Left lung (tissue), 10 donors: Measurements from ENCODE around the gene CLASP1. TPM values are rescaled to one million over a fixed set of nuclear protein-coding genes. Genes with fewer than 3 reads are reported as not detected.

ENCODE experiments used
- ATAC-seq: fragments of 200-7000 bp; cut with Tn5 transposase; one replicate; pipeline ENCODE4 v1.9.1; 2020; ENCODE audit warnings: moderate library complexity
- DNase-seq, 4 donors: peaks; one replicate each; pipeline ENCODE4 v3.0.0-alpha.2; 2013 to 2020
- H3K27ac ChIP-seq, 2 donors: fragments of 200-600 bp; sonication (generic) in 1 of 2; one replicate each; pipeline versions ENCODE4 v1.5.0 to v1.8.0; 2020 to 2021
- H3K27me3 ChIP-seq, 2 donors: fragments of 200-600 bp; sonication (generic) in 1 of 2; one replicate each; pipeline versions ENCODE4 v1.5.0 to v1.8.0; 2020 to 2021
- H3K36me3 ChIP-seq, 2 donors: fragments of 200-600 bp; sonication (generic) in 1 of 2; one replicate each; pipeline versions ENCODE4 v1.5.0 to v1.8.0; 2020 to 2021
- H3K4me1 ChIP-seq, 2 donors: fragments of 200-600 bp; one replicate each; pipeline ENCODE4 v1.8.0; 2021
- H3K4me3 ChIP-seq, 2 donors: fragments of 200-600 bp; sonication (generic) in 1 of 2; one replicate each; pipeline versions ENCODE4 v1.5.0 to v1.8.0; 2020 to 2021; ENCODE audit warnings: mild to moderate bottlenecking in 1 of 2
- H3K9me3 ChIP-seq, 2 donors: fragments of 200-600 bp; sonication (generic) in 1 of 2; one replicate each; pipeline versions ENCODE4 v1.5.0 to v1.8.0; 2020 to 2021
- intact Hi-C, 2 donors: fragments of 100-400 bp; cut with DNase I; formaldehyde crosslinking; loops; one replicate each; pipeline versions ENCODE4 v1.11.2 to v1.14.2; 2022
- polyA plus RNA-seq, 6 donors: library from polyadenylated mRNA; unstranded; fragments of 120-200 nt; gene quantifications; one replicate each; pipeline ENCODE4 v1.2.1, GENCODE V29; 2013; ENCODE audit not compliant: insufficient read length in 6 of 6
- total RNA-seq, 2 donors: library from RNA; stranded (reverse); fragmentation: NEBNext Ultra II Directional; extraction: Animal tissue kit (Norgen Biotek cat#: 25700); gene quantifications; one replicate each; pipeline ENCODE4 v1.2.1, GENCODE V29; 2021
- TF ChIP-seq, protein P1 (sequence below), 2 donors: fragments of 200-600 bp; sonication (generic) in 1 of 2; IDR thresholded peaks; one replicate each; pipeline versions ENCODE4 v1.5.0 to v1.8.0; 2021; ENCODE audit warnings: antibody characterized with exemption in 2 of 2
- donor health status: DM: no; HTN: yes; CAD: no.
- donor health status: DM: no; HTN: no; CAD: no.

Gene CLASP1
- total and polyA plus RNA-seq, 8 donors: 42.9 to 52.1 (median 48.7) TPM

DNA sequence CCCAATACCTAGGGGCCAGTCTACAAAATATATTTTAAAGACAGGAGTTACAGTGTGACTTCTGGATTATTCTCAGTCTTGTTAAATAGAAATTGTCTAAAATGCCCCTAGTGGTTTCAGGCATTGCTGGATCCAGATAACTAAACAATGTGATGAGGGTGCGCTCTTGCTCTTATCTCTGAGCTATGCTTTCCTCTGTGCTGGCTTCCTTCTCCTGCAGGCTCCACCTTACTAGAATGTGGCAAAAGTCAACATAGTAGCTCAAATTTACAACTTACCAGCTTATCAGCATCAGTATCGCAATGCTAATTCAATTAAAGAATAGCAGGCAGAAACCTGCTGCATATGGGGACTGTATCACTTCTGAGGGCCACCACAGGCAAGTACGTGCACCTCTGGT, 179.9 kb downstream of the CLASP1 start:
- no peak for DNase-seq
- TF ChIP-seq, protein P1, sequence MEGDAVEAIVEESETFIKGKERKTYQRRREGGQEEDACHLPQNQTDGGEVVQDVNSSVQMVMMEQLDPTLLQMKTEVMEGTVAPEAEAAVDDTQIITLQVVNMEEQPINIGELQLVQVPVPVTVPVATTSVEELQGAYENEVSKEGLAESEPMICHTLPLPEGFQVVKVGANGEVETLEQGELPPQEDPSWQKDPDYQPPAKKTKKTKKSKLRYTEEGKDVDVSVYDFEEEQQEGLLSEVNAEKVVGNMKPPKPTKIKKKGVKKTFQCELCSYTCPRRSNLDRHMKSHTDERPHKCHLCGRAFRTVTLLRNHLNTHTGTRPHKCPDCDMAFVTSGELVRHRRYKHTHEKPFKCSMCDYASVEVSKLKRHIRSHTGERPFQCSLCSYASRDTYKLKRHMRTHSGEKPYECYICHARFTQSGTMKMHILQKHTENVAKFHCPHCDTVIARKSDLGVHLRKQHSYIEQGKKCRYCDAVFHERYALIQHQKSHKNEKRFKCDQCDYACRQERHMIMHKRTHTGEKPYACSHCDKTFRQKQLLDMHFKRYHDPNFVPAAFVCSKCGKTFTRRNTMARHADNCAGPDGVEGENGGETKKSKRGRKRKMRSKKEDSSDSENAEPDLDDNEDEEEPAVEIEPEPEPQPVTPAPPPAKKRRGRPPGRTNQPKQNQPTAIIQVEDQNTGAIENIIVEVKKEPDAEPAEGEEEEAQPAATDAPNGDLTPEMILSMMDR (IDR thresholded peaks at IDR 0.05): no peak
- intact Hi-C loops: no loop called here
- Histone ChIP-seq H3K4me1 (no peaks in the 10 kb centered on the region), H3K9me3 (no peaks in the 10 kb centered on the region), H3K27ac (no peak overlapping the region), H3K36me3 (peaks cover 5 to 37% of the 10 kb centered on the region in 2 donors), H3K4me3 (no peak overlapping the region), H3K27me3 (no peaks in the 10 kb centered on the region)
- ATAC-seq: no peak

DNA sequence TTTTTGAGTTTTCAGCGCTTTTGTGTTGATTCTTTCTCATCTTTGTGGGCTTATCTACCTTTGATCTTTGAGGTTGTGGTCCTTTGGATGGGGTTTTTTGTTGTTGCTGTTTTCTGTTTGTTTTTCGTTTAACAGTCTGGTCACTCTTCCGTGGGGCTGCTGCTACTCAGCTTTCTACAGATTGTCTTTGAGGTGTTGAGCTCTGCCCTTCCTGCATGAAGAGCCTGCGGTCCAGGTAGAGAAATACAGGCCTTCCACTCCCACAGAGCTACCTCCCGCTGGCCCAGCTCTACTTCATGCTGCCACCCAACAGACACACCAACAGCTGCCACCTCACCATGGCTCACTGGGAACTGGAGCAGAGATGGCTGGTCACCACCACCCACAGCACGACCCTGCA, 180.3 kb downstream of the CLASP1 start:
- no peak overlapping the region for H3K4me3 ChIP-seq
- ATAC-seq (no peak), DNase-seq (no peak)
- no peaks in the 10 kb centered on the region for H3K9me3 ChIP-seq
- TF ChIP-seq, protein P1 (IDR thresholded peaks at IDR 0.05): no peak
- peaks cover 5 to 37% of the 10 kb centered on the region in 2 donors for H3K36me3 ChIP-seq
- no peak overlapping the region for H3K27ac ChIP-seq
- H3K4me1 ChIP-seq: no peaks in the 10 kb centered on the region
- intact Hi-C loops: no loop called here
- no peaks in the 10 kb centered on the region for H3K27me3 ChIP-seq

DNA sequence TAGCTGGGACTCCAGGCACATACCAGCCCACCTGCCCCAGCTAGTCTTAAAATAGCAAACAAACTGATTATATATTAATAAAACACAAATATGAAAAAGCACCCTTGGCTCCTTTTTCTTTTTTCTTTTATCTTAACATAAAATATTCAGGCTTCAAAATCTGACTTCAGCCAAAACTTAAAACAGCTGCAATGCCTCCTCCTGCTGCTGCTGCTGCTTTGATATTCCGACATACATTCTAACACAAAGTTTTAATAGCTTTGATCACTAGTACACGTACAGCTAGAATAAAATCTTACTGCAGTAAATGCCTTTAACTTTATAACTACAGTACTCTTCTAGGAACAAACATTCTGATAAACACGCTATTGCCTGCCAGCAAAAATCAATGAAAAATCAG, 190.0 kb downstream of the CLASP1 start:
- no peaks in the 10 kb centered on the region for H3K9me3 ChIP-seq
- TF ChIP-seq, protein P1 (IDR thresholded peaks at IDR 0.05): no peak
- no peak overlapping the region for H3K4me3 ChIP-seq
- intact Hi-C loops: no loop called here
- H3K27ac ChIP-seq: no peak overlapping the region
- H3K4me1 ChIP-seq: no peaks in the 10 kb centered on the region
- ATAC-seq: no peak
- peaks cover 0 to 82% of the 10 kb centered on the region in 2 donors for H3K36me3 ChIP-seq
- no peaks in the 10 kb centered on the region for H3K27me3 ChIP-seq
- DNase-seq: peak in 1 of 4 donors; percentile 25

DNA sequence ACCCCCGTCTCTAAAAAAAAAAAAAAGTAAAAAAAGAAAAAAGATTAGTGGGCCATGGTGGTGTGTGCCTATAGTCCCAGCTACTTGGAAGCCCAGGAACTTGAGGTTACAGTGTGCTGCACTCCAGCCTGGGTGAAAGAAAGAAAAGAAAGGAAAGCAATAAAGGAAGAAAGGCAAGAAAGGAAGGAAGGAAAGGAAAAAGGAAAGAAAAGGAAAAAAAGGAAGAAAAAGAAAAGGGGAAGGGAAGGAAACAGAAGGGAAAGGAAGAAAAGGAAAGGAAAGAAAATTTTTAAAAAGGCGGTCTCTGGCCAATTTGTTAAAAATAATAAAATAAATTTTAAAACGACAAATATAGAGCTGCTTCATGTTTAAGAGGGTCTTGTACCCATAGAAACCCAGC, 192.9 kb downstream of the CLASP1 start:
- no peak for ATAC-seq
- Histone ChIP-seq H3K4me1 (no peaks in the 10 kb centered on the region), H3K27me3 (no peaks in the 10 kb centered on the region), H3K9me3 (no peaks in the 10 kb centered on the region), H3K4me3 (no peak overlapping the region), H3K36me3 (peaks cover 0 to 85% of the 10 kb centered on the region in 2 donors), H3K27ac (no peak overlapping the region)
- TF ChIP-seq, protein P1 (IDR thresholded peaks at IDR 0.05): no peak
- intact Hi-C loops: no loop called here
- DNase-seq: no peak

DNA sequence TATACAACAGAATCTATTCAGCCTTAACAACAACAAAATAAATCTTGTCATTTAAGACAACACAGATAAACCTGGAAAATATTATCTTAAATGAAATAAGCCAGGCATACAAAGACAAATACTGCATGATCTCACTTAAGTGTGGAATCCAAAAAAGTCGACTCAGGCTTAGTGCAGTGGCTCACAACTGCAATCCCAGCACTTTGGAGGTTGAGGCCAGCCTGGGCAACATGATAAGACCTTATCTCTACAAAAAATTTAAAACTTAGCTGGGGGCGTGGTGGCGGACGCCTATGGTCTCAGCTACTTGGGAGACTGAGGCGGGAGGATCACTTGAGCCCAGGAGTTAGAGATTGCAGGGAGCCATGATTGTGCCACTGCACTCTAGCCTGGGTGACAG, 193.8 kb downstream of the CLASP1 start:
- TF ChIP-seq, protein P1 (IDR thresholded peaks at IDR 0.05): no peak
- Histone ChIP-seq H3K4me3 (no peak overlapping the region), H3K27ac (no peak overlapping the region), H3K27me3 (no peaks in the 10 kb centered on the region), H3K36me3 (peaks cover 0 to 85% of the 10 kb centered on the region in 2 donors), H3K4me1 (no peaks in the 10 kb centered on the region), H3K9me3 (no peaks in the 10 kb centered on the region)
- DNase-seq: no peak
- intact Hi-C loops: no loop called here
- no peak for ATAC-seq
